Panc1 (cell line): ENCODE measurements around the gene CNPY3.

Experiments
- CTCF ChIP-seq: fragments of 450-650 bp; IDR thresholded peaks from 2 replicates; pipeline ENCODE4 v1.5.1; 2017; ENCODE audit warnings: mild to moderate bottlenecking
- POLR2AphosphoS5 ChIP-seq: IDR thresholded peaks from 2 replicates; pipeline ENCODE4 v1.6.1; 2012; ENCODE audit warnings: mild to moderate bottlenecking, low read depth, low read length, moderate library complexity
- TCF7L2 ChIP-seq: IDR thresholded peaks from 2 replicates; pipeline ENCODE4 v1.6.1; 2011; ENCODE audit warnings: mild to moderate bottlenecking, low read depth, low read length, inconsistent platforms

- TF ChIP-seq CTCF (no peak), POLR2AphosphoS5 (no peak), TCF7L2 (no peak)
Observed at GRCh38 chr6:42915732-42916131, 13.5 kb upstream of the CNPY3 start, which contains the start of gene PTCRA.
